Measurements from ENCODE around the gene RAPGEF1.

The RAPGEF1 gene

GRCh38 chr9:131641618-131642495, 98.0 kb downstream of the RAPGEF1 start:
- DNase-seq = peak; percentile 75

- peak; percentile 31 for DNase-seq
These were observed 99.3 kb downstream of the RAPGEF1 start for GRCh38 chr9:131640438-131641137.

GRCh38 chr9:131639769-131640437, 100.0 kb downstream of the RAPGEF1 start:
- no peak for DNase-seq

GRCh38 chr9:131636593-131636992, 103.3 kb downstream of the RAPGEF1 start:
- no peak for DNase-seq

GRCh38 chr9:131635892-131636291, 104.0 kb downstream of the RAPGEF1 start:
- DNase-seq = no peak

- peak; percentile 60 for DNase-seq
These were observed 104.6 kb downstream of the RAPGEF1 start for GRCh38 chr9:131635285-131635684.

- DNase-seq = no peak
These were observed 106.3 kb downstream of the RAPGEF1 start for GRCh38 chr9:131633491-131634031.

GRCh38 chr9:131631306-131631705, 108.6 kb downstream of the RAPGEF1 start:
- DNase-seq = no peak

GRCh38 chr9:131630205-131630831, 109.6 kb downstream of the RAPGEF1 start:
- DNase-seq = no peak

- no peak for DNase-seq
These were observed 110.1 kb downstream of the RAPGEF1 start for GRCh38 chr9:131629825-131630204.

GRCh38 chr9:131629226-131629500, 110.7 kb downstream of the RAPGEF1 start:
- no peak for DNase-seq

GRCh38 chr9:131628459-131629225, 111.2 kb downstream of the RAPGEF1 start:
- no peak for DNase-seq

GRCh38 chr9:131627648-131628458, 112.0 kb downstream of the RAPGEF1 start:
- no peak for DNase-seq

- DNase-seq = no peak
These were observed 112.6 kb downstream of the RAPGEF1 start for GRCh38 chr9:131627326-131627647.

- no peak for DNase-seq
These were observed 113.8 kb downstream of the RAPGEF1 start for GRCh38 chr9:131625790-131626670.

GRCh38 chr9:131625508-131625787, 114.4 kb downstream of the RAPGEF1 start:
- no peak for DNase-seq

GRCh38 chr9:131624636-131625507, 115.0 kb downstream of the RAPGEF1 start:
- no peak for DNase-seq

GRCh38 chr9:131623655-131624330, 116.1 kb downstream of the RAPGEF1 start:
- DNase-seq = no peak

GRCh38 chr9:131622523-131622922, 117.4 kb downstream of the RAPGEF1 start:
- no peak for DNase-seq
